SK-N-SH treated with all-trans-retinoic acid at 6 μM for 48 hours (cell line): ENCODE results near the gene KCNC3.

Experiments used
- ATAC-seq: fragments of 200-7000 bp; cut with Tn5 transposase; 3 replicates; pipeline ENCODE4 v1.9.1; 2020; ENCODE audit warnings: mild to moderate bottlenecking, moderate library complexity
- ARNTL ChIP-seq: fragments of 450-650 bp; formaldehyde crosslinking; IDR thresholded peaks from 2 replicates; pipeline ENCODE4 v1.5.0; 2020; ENCODE audit warnings: low read depth, mild to moderate bottlenecking, moderate library complexity, borderline replicate concordance
- CSDC2 ChIP-seq: fragments of 250-450 bp; sonication (Bioruptor Pico); IDR thresholded peaks from 2 replicates; pipeline ENCODE4 v1.5.0; 2020; ENCODE audit warnings: mild to moderate bottlenecking, moderate library complexity
- ESRRG ChIP-seq: fragments of 250-450 bp; sonication (Bioruptor Pico); IDR thresholded peaks from 2 replicates; pipeline ENCODE4 v1.6.1; 2021; ENCODE audit warnings: mild to moderate bottlenecking
- OSR1 ChIP-seq: fragments of 250-450 bp; sonication (Bioruptor Pico); IDR thresholded peaks from 2 replicates; pipeline ENCODE4 v1.8.0; 2022; ENCODE audit warnings: moderate library complexity, mild to moderate bottlenecking, inconsistent platforms
- RARB ChIP-seq: fragments of 250-450 bp; sonication (Bioruptor Pico); IDR thresholded peaks from 2 replicates; pipeline ENCODE4 v1.8.0; 2021; ENCODE audit warnings: mild to moderate bottlenecking, moderate library complexity
- TCF4 ChIP-seq: fragments of 250-450 bp; sonication (Bioruptor Pico); IDR thresholded peaks from 2 replicates; pipeline ENCODE4 v1.8.0; 2021; ENCODE audit warnings: mild to moderate bottlenecking, moderate library complexity, borderline replicate concordance
- ZC3H10 ChIP-seq: fragments of 250-450 bp; sonication (Bioruptor Pico); IDR thresholded peaks from 2 replicates; pipeline ENCODE4 v1.5.1; 2021; ENCODE audit warnings: mild to moderate bottlenecking, moderate library complexity
- ZFP3 ChIP-seq: fragments of 250-450 bp; sonication (Bioruptor Pico); IDR thresholded peaks from 2 replicates; pipeline ENCODE4 v1.5.0; 2020; ENCODE audit warnings: mild to moderate bottlenecking, moderate library complexity
- ZNF70 ChIP-seq: fragments of 450-650 bp; formaldehyde crosslinking; IDR thresholded peaks from 2 replicates; pipeline ENCODE4 v1.5.0; 2020; ENCODE audit warnings: mild to moderate bottlenecking, moderate library complexity
- TF ChIP-seq, protein P1 (sequence below): fragments of 250-450 bp; sonication (Bioruptor Pico); IDR thresholded peaks from 2 replicates; pipeline ENCODE4 v1.5.0; 2020; ENCODE audit warnings: mild to moderate bottlenecking, moderate library complexity
- TF ChIP-seq, protein P2 (sequence below): fragments of 250-450 bp; sonication (Bioruptor Pico); IDR thresholded peaks from 2 replicates; pipeline ENCODE4 v1.8.0; 2021; ENCODE audit warnings: low read depth, mild to moderate bottlenecking, moderate library complexity, borderline replicate concordance
- TF ChIP-seq, protein P3 (sequence below): fragments of 250-450 bp; sonication (Bioruptor Pico); IDR thresholded peaks from 2 replicates; pipeline ENCODE4 v1.5.1; 2021; ENCODE audit warnings: mild to moderate bottlenecking, moderate library complexity
- TF ChIP-seq, protein P4 (sequence below): fragments of 250-450 bp; sonication (Bioruptor Pico); IDR thresholded peaks from 2 replicates; pipeline ENCODE4 v1.5.1; 2020; ENCODE audit warnings: low read depth, mild to moderate bottlenecking, moderate library complexity

The KCNC3 gene

DNA sequence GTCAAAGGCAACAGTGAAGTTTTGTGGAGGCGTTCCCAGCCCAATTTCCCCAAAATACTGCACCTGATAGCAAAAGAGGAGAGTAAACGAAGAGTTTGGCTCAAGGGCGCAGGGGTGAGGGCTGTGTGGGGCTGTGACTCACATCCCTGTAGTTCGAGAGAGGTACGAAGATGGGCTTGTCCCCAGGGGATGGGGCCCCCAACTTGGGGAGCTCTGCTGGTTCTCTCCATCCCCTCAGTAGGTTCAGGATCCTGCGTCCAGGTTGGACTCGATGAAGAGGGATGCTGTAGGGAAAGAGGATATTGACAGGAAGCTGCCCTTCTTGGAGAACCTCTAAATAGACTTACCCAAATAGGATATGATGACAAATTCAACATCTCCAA, 32.8 kb upstream of the KCNC3 start:
- ATAC-seq, result no peak
- TF ChIP-seq, protein P1, sequence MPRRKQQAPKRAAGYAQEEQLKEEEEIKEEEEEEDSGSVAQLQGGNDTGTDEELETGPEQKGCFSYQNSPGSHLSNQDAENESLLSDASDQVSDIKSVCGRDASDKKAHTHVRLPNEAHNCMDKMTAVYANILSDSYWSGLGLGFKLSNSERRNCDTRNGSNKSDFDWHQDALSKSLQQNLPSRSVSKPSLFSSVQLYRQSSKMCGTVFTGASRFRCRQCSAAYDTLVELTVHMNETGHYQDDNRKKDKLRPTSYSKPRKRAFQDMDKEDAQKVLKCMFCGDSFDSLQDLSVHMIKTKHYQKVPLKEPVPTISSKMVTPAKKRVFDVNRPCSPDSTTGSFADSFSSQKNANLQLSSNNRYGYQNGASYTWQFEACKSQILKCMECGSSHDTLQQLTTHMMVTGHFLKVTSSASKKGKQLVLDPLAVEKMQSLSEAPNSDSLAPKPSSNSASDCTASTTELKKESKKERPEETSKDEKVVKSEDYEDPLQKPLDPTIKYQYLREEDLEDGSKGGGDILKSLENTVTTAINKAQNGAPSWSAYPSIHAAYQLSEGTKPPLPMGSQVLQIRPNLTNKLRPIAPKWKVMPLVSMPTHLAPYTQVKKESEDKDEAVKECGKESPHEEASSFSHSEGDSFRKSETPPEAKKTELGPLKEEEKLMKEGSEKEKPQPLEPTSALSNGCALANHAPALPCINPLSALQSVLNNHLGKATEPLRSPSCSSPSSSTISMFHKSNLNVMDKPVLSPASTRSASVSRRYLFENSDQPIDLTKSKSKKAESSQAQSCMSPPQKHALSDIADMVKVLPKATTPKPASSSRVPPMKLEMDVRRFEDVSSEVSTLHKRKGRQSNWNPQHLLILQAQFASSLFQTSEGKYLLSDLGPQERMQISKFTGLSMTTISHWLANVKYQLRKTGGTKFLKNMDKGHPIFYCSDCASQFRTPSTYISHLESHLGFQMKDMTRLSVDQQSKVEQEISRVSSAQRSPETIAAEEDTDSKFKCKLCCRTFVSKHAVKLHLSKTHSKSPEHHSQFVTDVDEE (CRISPR knock-in tag), result no peak
- no peak for TF ChIP-seq RARB (CRISPR knock-in tag)
- TF ChIP-seq, all 23 proteins: peak for 0

DNA sequence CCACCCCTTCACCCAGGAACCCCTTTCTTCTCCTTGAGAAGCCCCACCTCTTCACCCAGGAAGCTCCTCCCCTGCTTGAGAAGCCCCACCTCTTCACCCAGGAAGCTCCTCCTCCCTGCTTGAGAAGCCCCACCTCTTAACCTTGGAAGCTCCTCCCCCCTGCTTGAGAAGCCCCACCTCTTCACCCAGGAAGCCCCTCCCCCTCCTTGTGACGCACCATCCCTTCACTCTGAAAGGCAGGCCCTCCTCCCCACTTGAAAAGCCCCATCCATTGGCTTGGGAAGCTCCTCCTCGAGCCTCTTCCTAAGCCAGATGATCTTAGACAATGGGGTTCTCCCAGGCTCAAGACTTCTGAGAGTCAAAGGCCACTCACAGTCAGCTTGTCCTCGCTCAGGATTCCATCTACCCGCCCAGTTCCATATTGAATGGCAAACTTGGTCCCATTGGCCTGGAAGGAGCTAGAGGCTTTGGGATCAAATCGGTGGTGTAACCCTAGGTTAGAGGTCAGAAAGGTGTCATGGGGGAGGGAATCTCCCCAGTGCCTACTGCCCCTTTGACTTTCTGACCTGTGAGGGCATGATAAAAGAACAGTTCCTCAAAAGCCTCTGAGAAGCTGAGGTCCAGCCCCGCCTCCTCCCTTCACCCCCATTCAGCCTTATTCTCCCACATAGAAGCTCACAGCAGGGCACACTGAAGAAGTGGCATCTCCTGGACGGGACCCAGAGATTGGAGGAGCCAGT, 32.3 kb upstream of the KCNC3 start:
- no peak for ATAC-seq
- TF ChIP-seq ARNTL (CRISPR knock-in tag), result no peak
- TF ChIP-seq ESRRG (CRISPR knock-in tag), result no peak
- no peak for TF ChIP-seq OSR1
- TF ChIP-seq, protein P1 (CRISPR knock-in tag), result no peak

DNA sequence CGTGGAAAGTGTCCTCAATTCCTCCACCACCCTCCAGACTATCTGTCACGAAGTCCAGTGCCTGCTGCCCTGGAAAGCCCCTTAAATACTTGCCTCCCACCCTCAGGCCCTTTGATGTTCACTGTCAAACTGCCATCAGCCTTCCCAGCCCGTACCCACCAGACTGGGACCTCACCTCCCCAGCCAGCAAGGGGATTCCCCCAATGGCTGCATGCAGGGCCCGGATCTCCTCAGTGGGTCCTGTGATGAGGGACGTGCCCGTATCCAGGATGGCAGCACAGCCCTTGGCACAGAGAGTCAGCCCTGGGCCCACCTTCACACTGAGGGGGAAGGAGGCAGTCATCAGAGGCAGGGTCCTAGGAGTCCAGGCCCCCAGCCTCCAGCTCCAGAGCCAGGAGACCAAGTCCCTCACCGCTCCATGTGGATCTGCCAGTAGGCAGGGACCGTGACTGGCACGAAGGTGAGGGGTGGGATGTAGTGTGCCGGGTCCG, 30.2 kb upstream of the KCNC3 start:
- no peak for TF ChIP-seq ZFP3 (CRISPR knock-in tag)
- TF ChIP-seq ZC3H10 (CRISPR knock-in tag), result no peak
- TF ChIP-seq, protein P2, sequence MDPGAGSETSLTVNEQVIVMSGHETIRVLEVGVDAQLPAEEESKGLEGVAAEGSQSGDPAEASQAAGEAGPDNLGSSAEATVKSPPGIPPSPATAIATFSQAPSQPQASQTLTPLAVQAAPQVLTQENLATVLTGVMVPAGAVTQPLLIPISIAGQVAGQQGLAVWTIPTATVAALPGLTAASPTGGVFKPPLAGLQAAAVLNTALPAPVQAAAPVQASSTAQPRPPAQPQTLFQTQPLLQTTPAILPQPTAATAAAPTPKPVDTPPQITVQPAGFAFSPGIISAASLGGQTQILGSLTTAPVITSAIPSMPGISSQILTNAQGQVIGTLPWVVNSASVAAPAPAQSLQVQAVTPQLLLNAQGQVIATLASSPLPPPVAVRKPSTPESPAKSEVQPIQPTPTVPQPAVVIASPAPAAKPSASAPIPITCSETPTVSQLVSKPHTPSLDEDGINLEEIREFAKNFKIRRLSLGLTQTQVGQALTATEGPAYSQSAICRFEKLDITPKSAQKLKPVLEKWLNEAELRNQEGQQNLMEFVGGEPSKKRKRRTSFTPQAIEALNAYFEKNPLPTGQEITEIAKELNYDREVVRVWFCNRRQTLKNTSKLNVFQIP, result no peak
- no peak for TF ChIP-seq RARB (CRISPR knock-in tag)
- TF ChIP-seq, protein P3, sequence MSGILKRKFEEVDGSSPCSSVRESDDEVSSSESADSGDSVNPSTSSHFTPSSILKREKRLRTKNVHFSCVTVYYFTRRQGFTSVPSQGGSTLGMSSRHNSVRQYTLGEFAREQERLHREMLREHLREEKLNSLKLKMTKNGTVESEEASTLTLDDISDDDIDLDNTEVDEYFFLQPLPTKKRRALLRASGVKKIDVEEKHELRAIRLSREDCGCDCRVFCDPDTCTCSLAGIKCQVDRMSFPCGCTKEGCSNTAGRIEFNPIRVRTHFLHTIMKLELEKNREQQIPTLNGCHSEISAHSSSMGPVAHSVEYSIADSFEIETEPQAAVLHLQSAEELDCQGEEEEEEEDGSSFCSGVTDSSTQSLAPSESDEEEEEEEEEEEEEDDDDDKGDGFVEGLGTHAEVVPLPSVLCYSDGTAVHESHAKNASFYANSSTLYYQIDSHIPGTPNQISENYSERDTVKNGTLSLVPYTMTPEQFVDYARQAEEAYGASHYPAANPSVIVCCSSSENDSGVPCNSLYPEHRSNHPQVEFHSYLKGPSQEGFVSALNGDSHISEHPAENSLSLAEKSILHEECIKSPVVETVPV (CRISPR knock-in tag), result no peak
- TF ChIP-seq CSDC2, result no peak
- no peak for TF ChIP-seq ARNTL (CRISPR knock-in tag)
- TF ChIP-seq TCF4, result no peak
- ATAC-seq, result no peak

DNA sequence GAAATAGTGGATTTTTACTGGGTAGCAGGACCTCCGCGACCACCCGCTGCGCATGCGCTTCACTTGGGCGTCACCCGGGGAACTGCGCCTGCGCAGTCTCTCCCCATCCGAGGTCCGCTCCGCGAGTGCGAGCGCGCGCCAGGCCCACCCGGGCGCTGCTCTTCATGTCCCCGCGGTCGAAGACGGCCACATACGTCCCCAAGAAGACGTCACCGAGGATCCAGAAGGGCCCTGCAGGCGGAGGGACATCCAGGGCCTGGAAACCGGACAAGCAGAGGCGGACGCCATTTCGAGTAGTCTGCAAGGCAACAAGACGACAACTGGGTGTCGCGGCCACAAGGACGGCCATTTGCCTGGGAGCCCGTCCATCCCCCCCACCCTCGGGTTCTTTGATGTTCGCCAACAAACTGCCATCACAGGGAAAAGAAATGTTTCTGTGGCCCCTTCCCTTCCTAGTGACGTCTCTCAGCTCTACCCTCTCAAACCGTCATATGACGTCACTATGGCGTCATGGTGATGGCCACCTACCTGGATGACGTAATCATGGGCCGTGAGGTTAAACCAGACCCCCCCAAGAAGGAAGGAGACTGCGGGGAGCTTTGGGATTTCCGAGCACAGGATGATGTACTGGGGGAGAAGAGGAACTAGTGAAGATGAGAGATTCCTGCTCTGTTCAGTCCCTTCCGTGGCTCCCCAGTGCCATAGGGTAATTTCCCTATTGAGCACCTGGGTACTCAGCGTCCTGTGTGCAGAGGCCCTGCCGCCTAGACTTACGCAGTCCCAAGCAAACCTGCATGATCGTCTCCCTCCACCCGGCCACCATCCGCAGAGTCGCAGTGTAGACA, 29.5 kb upstream of the KCNC3 start:
- TF ChIP-seq ZFP3 (CRISPR knock-in tag), result no peak
- TF ChIP-seq, protein P4, sequence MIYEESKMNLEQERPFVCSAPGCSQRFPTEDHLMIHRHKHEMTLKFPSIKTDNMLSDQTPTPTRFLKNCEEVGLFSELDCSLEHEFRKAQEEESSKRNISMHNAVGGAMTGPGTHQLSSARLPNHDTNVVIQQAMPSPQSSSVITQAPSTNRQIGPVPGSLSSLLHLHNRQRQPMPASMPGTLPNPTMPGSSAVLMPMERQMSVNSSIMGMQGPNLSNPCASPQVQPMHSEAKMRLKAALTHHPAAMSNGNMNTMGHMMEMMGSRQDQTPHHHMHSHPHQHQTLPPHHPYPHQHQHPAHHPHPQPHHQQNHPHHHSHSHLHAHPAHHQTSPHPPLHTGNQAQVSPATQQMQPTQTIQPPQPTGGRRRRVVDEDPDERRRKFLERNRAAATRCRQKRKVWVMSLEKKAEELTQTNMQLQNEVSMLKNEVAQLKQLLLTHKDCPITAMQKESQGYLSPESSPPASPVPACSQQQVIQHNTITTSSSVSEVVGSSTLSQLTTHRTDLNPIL (CRISPR knock-in tag), result no peak
- TF ChIP-seq ZNF70 (CRISPR knock-in tag), result no peak

More for the DNA sequence above, 29.5 kb upstream of the KCNC3 start:
- ATAC-seq, result no peak
